NK-92 treated with Interleukin-12 subunit alpha and Interleukin-12 subunit beta, amount 100 ng/mL, for 24 hours (cell line): ENCODE results near the gene ATG4D.

Experiments
- DNase-seq: peaks from one replicate; lab custom pipeline; 2025; lab: John Stamatoyannopoulos, UW

ATG4D gene

DNA sequence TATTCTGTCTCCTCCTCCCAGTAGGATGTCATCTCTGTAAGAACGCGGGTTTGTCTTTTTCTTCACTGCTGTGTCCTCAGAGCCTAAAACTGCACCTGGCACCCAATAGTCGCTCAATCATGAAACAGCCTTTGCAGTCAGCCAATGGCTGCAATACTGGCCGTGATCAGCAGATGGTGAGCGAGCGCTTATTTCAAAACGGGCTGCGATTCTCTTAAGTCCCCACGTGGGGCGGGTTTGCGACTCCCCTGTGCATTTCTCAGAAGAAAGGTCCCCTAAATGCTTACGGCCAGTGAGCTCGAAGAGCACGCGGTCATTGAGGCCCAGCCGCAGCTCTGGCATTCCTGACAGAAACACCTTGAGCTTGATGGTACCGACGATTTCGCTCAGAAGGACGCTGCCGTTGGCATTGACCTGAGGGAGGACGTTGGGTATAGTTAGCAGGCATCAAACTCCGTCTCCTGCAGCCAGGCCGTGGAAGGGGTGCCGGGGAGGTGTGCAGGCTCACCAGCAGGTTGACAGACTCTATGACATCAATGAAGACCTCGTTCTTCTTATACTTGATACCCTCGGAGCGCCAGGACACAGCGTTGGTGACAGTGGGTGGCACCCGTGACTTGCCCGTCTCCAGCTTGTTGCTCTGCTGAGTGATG lies 37.4 kb downstream of the ATG4D start:
- peak; percentile 73 for DNase-seq

DNA sequence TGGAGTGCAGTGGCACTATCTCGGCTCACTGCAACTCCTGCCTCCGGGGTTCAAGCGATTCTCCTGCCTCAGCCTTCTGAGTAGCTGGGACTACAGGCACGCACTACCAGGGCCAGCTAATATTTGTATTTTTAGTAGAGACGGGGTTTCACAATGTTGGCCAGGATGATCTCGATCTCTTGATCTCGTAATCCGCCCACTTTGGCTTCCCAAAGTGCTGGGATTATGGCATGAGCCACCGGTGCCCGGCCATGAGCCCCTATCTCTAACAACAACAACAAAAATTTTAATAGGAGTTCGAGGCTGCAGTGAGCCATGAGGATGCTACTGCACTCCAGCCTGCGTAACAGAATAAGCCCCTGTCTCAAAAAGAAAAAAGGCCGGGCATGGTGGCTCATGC lies 38.4 kb downstream of the ATG4D start:
- no peak for DNase-seq

DNA sequence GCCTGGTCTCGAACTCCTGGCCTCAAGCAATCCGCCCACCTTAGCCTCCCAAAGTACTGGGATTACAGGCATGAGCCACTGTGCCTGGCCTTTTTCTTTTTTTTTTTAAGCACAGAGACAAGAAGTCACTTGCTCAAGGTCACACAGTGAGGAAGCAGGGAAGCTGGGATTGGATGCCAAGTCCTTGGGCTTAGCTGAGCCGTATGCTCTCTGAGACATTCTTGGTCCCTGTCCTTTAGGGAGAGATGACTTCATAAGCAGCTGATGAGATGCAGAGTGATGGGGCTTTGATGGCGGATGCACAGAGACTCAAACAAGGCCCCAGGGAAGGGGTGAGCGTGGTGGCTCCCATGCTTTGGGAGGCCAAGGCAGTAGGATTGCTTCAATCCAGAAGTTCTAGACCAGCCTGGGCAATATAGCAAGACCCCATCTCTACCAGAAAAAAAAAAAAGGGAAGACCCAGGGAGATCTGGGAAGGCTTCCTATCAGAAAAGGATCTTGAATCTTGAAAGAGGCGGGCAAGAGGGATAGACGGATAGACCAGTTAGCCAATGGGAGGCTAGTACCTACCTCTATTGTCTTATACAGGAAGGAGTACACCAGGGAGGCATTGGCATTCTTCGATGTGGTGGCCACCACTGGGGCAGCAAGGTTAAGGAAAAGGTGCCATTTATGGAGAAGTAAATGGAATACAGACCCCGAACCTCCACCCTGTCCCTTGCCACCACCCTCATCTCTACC lies 39.5 kb downstream of the ATG4D start:
- no peak for DNase-seq

DNA sequence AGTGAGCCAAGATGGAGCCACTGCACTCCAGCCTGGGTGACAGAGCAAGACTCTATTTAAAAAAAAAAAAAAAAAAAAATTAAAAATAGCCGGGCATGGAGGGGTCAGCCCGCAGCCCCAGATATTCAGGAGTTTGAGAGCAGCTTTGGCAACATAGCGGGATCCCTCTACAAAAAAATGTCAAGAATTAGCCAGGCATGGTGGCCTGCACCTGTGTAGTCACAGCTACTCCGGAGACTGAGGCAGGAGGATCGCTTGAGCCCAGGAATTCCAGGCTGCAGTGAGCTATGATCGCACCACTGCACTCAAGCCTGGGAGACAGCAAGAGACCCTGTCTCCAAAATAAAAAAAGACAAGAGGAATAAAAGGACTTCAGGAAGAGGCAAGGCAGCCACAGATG lies 42.7 kb downstream of the ATG4D start:
- no peak for DNase-seq

DNA sequence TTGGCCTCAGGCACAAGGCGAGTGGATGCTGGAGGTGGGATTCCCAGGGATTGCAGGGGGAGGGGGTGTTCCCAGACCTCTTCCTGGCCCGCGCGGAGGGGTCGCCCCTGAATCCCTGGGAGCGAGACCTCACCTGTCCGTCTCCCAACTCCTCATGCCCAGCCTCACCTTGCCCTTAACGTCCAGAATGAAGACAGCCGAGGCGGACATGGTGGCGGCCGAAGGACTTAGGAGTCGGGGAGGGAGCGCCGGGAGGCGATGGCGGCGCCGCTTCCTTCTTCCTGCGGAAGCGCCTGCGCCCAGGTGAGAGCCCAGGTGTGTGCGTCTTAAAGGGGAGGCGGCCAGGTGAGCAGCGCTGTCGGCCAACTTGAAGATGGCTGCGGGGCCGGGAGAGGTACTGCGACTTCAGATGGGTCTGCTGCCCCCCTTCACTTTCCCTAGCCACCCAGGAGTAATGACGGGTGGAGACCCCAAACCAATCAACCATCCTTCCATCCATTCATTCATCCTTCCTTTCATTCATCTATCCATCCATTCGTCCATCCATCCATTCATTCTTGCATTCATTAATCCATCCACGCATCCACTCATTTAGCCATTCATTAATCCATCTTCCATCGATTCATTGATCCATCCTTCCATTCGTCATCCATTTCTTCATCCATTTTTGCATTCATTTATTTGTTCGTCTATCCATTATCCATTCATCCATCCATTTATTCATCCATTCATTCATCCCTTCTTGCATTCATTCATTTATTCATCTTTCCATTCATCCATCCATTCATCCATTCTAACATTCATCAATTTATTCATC lies 43.5 kb downstream of the ATG4D start, which contains the start of gene AP1M2:
Gene AP1M2, minus strand, starts transcription at position 291 of the 817 bp plus-strand sequence. Its CDS starts 81 bp downstream, at position 210.
- DNase-seq, result no peak

DNA sequence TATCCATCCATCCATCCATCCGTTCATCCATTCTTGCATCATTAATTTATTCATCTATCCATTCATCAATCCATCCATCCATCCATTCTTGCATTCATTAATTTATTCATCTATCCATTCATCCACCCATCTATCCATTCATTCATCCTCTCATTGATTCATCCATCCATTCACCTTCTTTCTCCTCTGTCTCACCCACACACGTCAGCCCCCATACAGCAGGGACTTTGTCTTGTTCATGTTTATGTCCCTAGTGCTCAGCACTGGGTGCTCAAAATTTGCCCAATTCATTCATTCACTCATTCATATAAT lies 44.1 kb downstream of the ATG4D start:
- DNase-seq, result no peak

DNA sequence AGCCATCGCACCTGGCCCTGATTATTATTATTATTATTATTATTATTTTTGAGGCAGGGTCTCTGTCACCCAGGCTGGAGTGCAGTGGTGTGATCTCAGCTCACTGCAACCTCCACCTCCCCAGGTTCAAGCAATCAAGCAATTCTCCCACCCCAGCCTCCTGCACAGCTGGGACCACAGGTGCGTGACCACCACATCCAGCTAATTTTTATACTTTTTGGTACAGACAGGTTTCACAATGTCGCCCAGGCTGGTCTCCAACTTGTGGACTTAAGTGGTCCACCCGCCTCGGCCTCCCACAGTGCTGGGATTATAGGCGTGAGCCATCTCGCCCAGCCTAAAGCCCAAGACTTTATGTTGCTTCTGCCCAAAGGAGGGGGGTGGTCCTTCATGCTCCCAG lies 49.4 kb downstream of the ATG4D start:
- no peak for DNase-seq

DNA sequence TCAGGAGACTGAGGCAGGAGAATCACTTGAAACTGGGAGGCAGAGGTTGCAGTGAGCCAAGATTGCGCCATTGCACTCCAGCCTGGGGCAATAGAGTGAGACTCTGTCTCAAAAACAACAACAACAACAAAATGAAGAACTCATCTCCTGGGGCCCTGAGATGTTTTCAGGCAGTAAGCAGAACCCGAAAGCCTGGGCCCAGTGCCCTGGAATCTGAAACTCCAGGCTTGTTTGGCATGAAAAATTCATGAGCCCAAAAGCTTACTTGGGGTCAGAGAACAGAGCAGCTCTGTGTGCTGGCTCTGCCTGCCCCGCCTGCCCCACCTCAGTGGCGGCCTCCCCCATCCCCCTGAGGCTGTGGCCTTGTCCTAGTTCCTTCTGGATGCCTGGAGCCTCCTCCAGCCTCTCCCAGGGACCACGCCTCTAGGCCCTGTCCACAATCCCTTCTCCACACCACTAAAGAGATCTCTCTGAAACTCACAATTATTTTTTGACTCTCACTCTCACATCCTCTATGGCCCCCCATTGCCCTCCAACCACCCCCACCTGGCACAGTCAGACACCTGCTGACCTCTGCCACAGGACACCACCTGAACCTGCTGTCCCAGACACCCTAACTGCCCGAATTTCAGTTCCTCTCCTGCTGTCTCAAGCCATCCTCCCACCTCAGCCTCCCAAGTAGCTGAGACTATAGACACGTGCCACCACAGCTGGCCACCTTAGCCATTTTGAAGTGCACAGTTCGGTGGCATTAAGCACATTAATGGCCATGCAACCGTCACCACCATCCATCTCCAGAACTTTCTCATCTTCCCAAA lies 50.3 kb downstream of the ATG4D start:
- no peak for DNase-seq

DNA sequence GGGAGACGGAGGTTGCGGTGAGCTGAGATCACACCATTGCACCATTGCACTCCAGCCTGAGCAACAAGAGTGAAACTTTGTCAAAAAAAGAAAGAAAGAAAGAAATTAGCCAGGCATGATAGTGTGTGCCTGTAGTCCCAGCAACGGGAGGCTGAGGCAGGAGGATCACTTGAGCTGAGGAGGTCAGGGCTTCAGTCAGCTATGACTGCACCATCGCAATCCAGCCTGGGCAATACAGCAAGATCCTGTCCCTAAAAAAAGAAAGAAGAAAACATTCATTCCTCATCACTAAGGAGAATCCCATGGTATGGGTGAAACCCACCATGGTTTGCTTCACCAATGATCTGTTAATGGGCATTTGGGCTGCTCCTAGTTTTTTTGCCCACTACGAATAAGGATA lies 56.4 kb downstream of the ATG4D start:
- DNase-seq, result no peak

DNA sequence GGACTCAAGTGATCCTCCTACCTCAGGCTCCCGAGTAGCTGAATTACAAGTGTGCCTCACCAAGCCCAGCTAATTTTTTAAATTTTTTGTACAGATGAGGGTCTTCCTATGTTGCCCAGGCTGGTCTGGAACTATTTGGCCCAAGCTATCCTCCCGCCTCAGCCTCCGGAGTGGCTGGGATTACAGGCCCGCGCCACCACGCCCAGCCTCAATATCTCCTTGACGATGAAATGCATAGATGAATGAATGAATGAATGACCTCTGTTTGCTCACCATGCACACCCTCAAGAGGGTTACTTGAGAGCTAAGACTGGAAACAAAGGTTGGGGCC lies 58.3 kb downstream of the ATG4D start:
- DNase-seq, result no peak

DNA sequence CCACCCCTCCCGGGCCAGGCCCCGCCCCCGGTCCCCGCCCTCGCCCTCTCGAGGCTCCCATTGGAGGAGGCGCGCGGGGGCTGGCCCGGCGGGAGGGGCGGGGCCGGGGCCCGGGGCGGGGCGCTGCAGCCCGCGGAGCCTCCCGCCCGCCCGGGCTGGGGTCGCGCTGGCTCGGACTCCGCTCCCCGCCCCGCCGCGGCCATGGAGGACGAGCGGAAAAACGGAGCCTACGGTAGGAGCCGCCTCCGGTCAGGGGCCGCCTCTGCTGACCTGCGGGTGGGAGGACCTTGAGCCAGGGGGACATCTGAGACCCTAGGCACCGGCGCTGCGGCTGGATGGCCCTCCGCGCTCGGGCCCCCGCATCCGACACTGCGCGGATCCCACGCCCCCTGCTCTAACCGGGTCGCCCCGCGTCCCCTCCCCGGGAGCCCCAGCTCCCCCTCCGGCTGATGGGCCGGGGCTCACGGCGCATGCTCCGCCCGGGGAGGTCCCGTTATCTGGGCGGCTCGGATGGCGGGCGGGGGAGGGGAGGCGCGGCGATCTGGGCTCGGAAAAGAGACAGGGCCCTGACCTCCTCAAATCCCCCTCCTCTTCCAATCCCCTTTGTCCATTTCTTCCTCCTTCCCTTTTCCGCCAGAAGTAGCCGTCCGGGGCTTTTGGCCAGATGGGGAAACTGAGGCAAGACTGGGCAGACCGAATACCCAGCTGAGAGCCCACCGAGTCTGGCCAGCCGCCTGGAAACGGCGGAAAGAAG lies 58.8 kb downstream of the ATG4D start:
- DNase-seq, result peak; percentile 75
